ENCODE measurements around the gene UVRAG. TPM values are rescaled to one million over a fixed set of nuclear protein-coding genes. Genes with fewer than 3 reads are reported as not detected.

Gene UVRAG
- total and polyA plus RNA-seq, 4 experiments from 2014 or later = 11.2 to 32.2 (median 21.3) TPM

GRCh38 chr11:76164861-76165751 is 350.1 kb downstream of the UVRAG start:
- intact Hi-C loops (cut with micrococcal nuclease) = no loop called here
- H3K4me3 ChIP-seq (ENCODE audit: low read length in 2 of 2) = no peak overlapping the region
- H3K27ac Mint-ChIP-seq = no peak overlapping the region
- H3K9me3 ChIP-seq (ENCODE audit: control insufficient read depth in 1 of 2, low read length in 2 of 2) = no peaks in the 10 kb centered on the region
- ChIA-PET CTCF (ENCODE audit: partially characterized antibody) (no interaction called here), POLR2A (ENCODE audit: partially characterized antibody) (no interaction called here)
- DNase-seq = no peak
- no peaks in the 10 kb centered on the region for H3K4me1 ChIP-seq (ENCODE audit: insufficient read depth, low read length)
- H3K36me3 ChIP-seq (ENCODE audit: insufficient read depth, low read length) = no peaks in the 10 kb centered on the region
- no peaks in the 10 kb centered on the region for H3K27me3 Mint-ChIP-seq
- no peaks in the 10 kb centered on the region for H3K27me3 ChIP-seq (ENCODE audit: insufficient read depth, low read length)
- H3K36me3 Mint-ChIP-seq = no peaks in the 10 kb centered on the region
- H3K4me3 Mint-ChIP-seq = no peak overlapping the region
- no peak overlapping the region for H3K27ac ChIP-seq (ENCODE audit: low read depth, low read length)
- no peaks in the 10 kb centered on the region for H3K4me1 Mint-ChIP-seq
- no peaks in the 10 kb centered on the region for H3K9me3 Mint-ChIP-seq

- POLR2A ChIA-PET (ENCODE audit: partially characterized antibody) = no interaction called here
- Mint-ChIP-seq H3K36me3 (no peaks in the 10 kb centered on the region), H3K4me1 (no peaks in the 10 kb centered on the region), H3K9me3 (no peaks in the 10 kb centered on the region), H3K27ac (no peak overlapping the region), H3K27me3 (no peaks in the 10 kb centered on the region), H3K4me3 (no peak overlapping the region)
- no peak overlapping the region for H3K4me3 ChIP-seq (ENCODE audit: low read length in 2 of 2)
- no peaks in the 10 kb centered on the region for H3K27me3 ChIP-seq (ENCODE audit: insufficient read depth, low read length)
- no peak overlapping the region for H3K27ac ChIP-seq (ENCODE audit: low read depth, low read length)
- no peaks in the 10 kb centered on the region for H3K36me3 ChIP-seq (ENCODE audit: insufficient read depth, low read length)
- CTCF ChIA-PET (ENCODE audit: partially characterized antibody) = no interaction called here
- DNase-seq = no peak
- no peaks in the 10 kb centered on the region for H3K9me3 ChIP-seq (ENCODE audit: control insufficient read depth in 1 of 2, low read length in 2 of 2)
- intact Hi-C loops (cut with micrococcal nuclease) = no loop called here
- H3K4me1 ChIP-seq (ENCODE audit: insufficient read depth, low read length) = no peaks in the 10 kb centered on the region
Measured at GRCh38 chr11:76166314-76166713, 351.3 kb downstream of the UVRAG start.

GRCh38 chr11:76167590-76167989 is 352.6 kb downstream of the UVRAG start:
- Histone ChIP-seq H3K9me3 (ENCODE audit: control insufficient read depth in 1 of 2, low read length in 2 of 2) (no peaks in the 10 kb centered on the region), H3K36me3 (ENCODE audit: insufficient read depth, low read length) (no peaks in the 10 kb centered on the region), H3K27ac (ENCODE audit: low read depth, low read length) (no peak overlapping the region), H3K4me1 (ENCODE audit: insufficient read depth, low read length) (no peaks in the 10 kb centered on the region), H3K27me3 (ENCODE audit: insufficient read depth, low read length) (no peaks in the 10 kb centered on the region), H3K4me3 (ENCODE audit: low read length in 2 of 2) (no peak overlapping the region)
- no peak for DNase-seq
- ChIA-PET CTCF (ENCODE audit: partially characterized antibody) (interaction anchor here (1.2 kb wide), 1 partner anchor 16 kb away, joined by 5 read pairs; no protein-coding TSS in a partner anchor), POLR2A (ENCODE audit: partially characterized antibody) (no interaction called here)
- H3K27me3 Mint-ChIP-seq = peaks cover 0 to 2% of the 10 kb centered on the region in 2 donors
- H3K36me3 Mint-ChIP-seq = no peaks in the 10 kb centered on the region
- intact Hi-C loops (cut with micrococcal nuclease) = no loop called here
- H3K9me3 Mint-ChIP-seq = no peaks in the 10 kb centered on the region
- H3K4me1 Mint-ChIP-seq = no peaks in the 10 kb centered on the region
- H3K27ac Mint-ChIP-seq = no peak overlapping the region
- H3K4me3 Mint-ChIP-seq = no peak overlapping the region

GRCh38 chr11:76169473-76169896 is 354.5 kb downstream of the UVRAG start:
- no peaks in the 10 kb centered on the region for H3K36me3 Mint-ChIP-seq
- no peak for DNase-seq
- Histone ChIP-seq H3K9me3 (ENCODE audit: control insufficient read depth in 1 of 2, low read length in 2 of 2) (no peaks in the 10 kb centered on the region), H3K4me1 (ENCODE audit: insufficient read depth, low read length) (no peaks in the 10 kb centered on the region), H3K27me3 (ENCODE audit: insufficient read depth, low read length) (no peaks in the 10 kb centered on the region), H3K27ac (ENCODE audit: low read depth, low read length) (no peak overlapping the region), H3K4me3 (ENCODE audit: low read length in 2 of 2) (no peak overlapping the region), H3K36me3 (ENCODE audit: insufficient read depth, low read length) (no peaks in the 10 kb centered on the region)
- CTCF ChIA-PET (ENCODE audit: partially characterized antibody) = no interaction called here
- peaks cover 2% of the 10 kb centered on the region in 2 donors for H3K27me3 Mint-ChIP-seq
- H3K27ac Mint-ChIP-seq = no peak overlapping the region
- intact Hi-C loops (cut with micrococcal nuclease) = no loop called here
- no peaks in the 10 kb centered on the region for H3K9me3 Mint-ChIP-seq
- H3K4me1 Mint-ChIP-seq = peaks cover 0 to under 1% (median 0%) of the 10 kb centered on the region in 4 donors
- POLR2A ChIA-PET (ENCODE audit: partially characterized antibody) = no interaction called here
- H3K4me3 Mint-ChIP-seq = no peak overlapping the region

GRCh38 chr11:76170468-76170867 is 355.5 kb downstream of the UVRAG start:
- Mint-ChIP-seq H3K4me3 (no peak overlapping the region), H3K27ac (no peak overlapping the region), H3K36me3 (no peaks in the 10 kb centered on the region), H3K9me3 (no peaks in the 10 kb centered on the region), H3K27me3 (peaks cover 2 to 4% of the 10 kb centered on the region in 2 donors), H3K4me1 (peaks cover 0 to 1% (median 0%) of the 10 kb centered on the region in 4 donors)
- CTCF ChIA-PET (ENCODE audit: partially characterized antibody) = no interaction called here
- DNase-seq = no peak
- intact Hi-C loops (cut with micrococcal nuclease) = no loop called here
- no peaks in the 10 kb centered on the region for H3K9me3 ChIP-seq (ENCODE audit: control insufficient read depth in 1 of 2, low read length in 2 of 2)
- H3K4me1 ChIP-seq (ENCODE audit: insufficient read depth, low read length) = no peaks in the 10 kb centered on the region
- H3K4me3 ChIP-seq (ENCODE audit: low read length in 2 of 2) = no peak overlapping the region
- H3K36me3 ChIP-seq (ENCODE audit: insufficient read depth, low read length) = no peaks in the 10 kb centered on the region
- H3K27me3 ChIP-seq (ENCODE audit: insufficient read depth, low read length) = no peaks in the 10 kb centered on the region
- no peak overlapping the region for H3K27ac ChIP-seq (ENCODE audit: low read depth, low read length)
- POLR2A ChIA-PET (ENCODE audit: partially characterized antibody) = no interaction called here

GRCh38 chr11:76172583-76172982 is 357.6 kb downstream of the UVRAG start:
- no peaks in the 10 kb centered on the region for H3K36me3 ChIP-seq (ENCODE audit: insufficient read depth, low read length)
- H3K4me1 Mint-ChIP-seq = peaks cover 0 to 1% (median 0%) of the 10 kb centered on the region in 4 donors
- no peaks in the 10 kb centered on the region for H3K9me3 ChIP-seq (ENCODE audit: control insufficient read depth in 1 of 2, low read length in 2 of 2)
- no peak overlapping the region for H3K27ac ChIP-seq (ENCODE audit: low read depth, low read length)
- intact Hi-C loops (cut with micrococcal nuclease) = no loop called here
- H3K36me3 Mint-ChIP-seq = no peaks in the 10 kb centered on the region
- H3K4me1 ChIP-seq (ENCODE audit: insufficient read depth, low read length) = no peaks in the 10 kb centered on the region
- no peak overlapping the region for H3K4me3 Mint-ChIP-seq
- no peaks in the 10 kb centered on the region for H3K9me3 Mint-ChIP-seq
- no peaks in the 10 kb centered on the region for H3K27me3 ChIP-seq (ENCODE audit: insufficient read depth, low read length)
- CTCF ChIA-PET (ENCODE audit: partially characterized antibody) = no interaction called here
- peak in 1 of 5 donors; percentile 7 for DNase-seq
- POLR2A ChIA-PET (ENCODE audit: partially characterized antibody) = no interaction called here
- H3K4me3 ChIP-seq (ENCODE audit: low read length in 2 of 2) = no peak overlapping the region
- peaks cover 2 to 4% of the 10 kb centered on the region in 2 donors for H3K27me3 Mint-ChIP-seq
- H3K27ac Mint-ChIP-seq = no peak overlapping the region

- ChIA-PET CTCF (ENCODE audit: partially characterized antibody) (interaction anchor here (1.2 kb wide), 1 partner anchor 21 kb away, joined by 3 read pairs; no protein-coding TSS in a partner anchor), POLR2A (ENCODE audit: partially characterized antibody) (no interaction called here)
- no peak overlapping the region for H3K4me3 Mint-ChIP-seq
Measured at GRCh38 chr11:76173663-76174062, 358.7 kb downstream of the UVRAG start.

More at GRCh38 chr11:76173663-76174062, 358.7 kb downstream of the UVRAG start:
- Histone ChIP-seq H3K4me3 (ENCODE audit: low read length in 2 of 2) (no peak overlapping the region), H3K36me3 (ENCODE audit: insufficient read depth, low read length) (no peaks in the 10 kb centered on the region), H3K27me3 (ENCODE audit: insufficient read depth, low read length) (no peaks in the 10 kb centered on the region), H3K4me1 (ENCODE audit: insufficient read depth, low read length) (no peaks in the 10 kb centered on the region), H3K9me3 (ENCODE audit: control insufficient read depth in 1 of 2, low read length in 2 of 2) (no peaks in the 10 kb centered on the region), H3K27ac (ENCODE audit: low read depth, low read length) (no peak overlapping the region)
- H3K36me3 Mint-ChIP-seq = no peaks in the 10 kb centered on the region
- peak in 1 of 5 donors; percentile 3 for DNase-seq
- H3K27me3 Mint-ChIP-seq = peaks cover 2 to 4% of the 10 kb centered on the region in 2 donors
- peaks cover 0 to 1% (median 0%) of the 10 kb centered on the region in 4 donors for H3K4me1 Mint-ChIP-seq
- H3K9me3 Mint-ChIP-seq = no peaks in the 10 kb centered on the region
- H3K27ac Mint-ChIP-seq = no peak overlapping the region
- intact Hi-C loops (cut with micrococcal nuclease) = no loop called here

Measured in CD4-positive, alpha-beta memory T cell (primary cell).